HCT116 (cell line): ENCODE results near the gene GPN2. TPM values are rescaled to one million over a fixed set of nuclear protein-coding genes. Genes with fewer than 3 reads are reported as not detected.

Source experiments
- ATAC-seq: fragments of 200-7000 bp; cut with Tn5 transposase; 2 replicates; pipeline ENCODE4 v1.9.1; 2020; ENCODE audit warnings: mild to moderate bottlenecking, moderate library complexity
- BruUV-seq: library from RNA; stranded (reverse); fragments of 400-500 nt; replicated peaks from 2 replicates; lab custom pipeline; 2021; lab: Mats Ljungman, UMichigan
- CTCF ChIA-PET: fragments of 300-600 bp; sonication (Branson Sonifier 250); formaldehyde crosslinking; loops from one replicate; lab custom pipeline; 2021; ENCODE audit warnings: antibody characterized with exemption; lab: Charles Lee
- POLR2A ChIA-PET: fragments of 300-600, 350-600 bp; sonication (Branson Sonifier 250); formaldehyde crosslinking; loops from one replicate; lab custom pipeline; 2021; ENCODE audit warnings: antibody characterized with exemption; lab: Charles Lee
- RAD21 ChIA-PET, 2 experiments: fragments of 300-600 bp; sonication (Branson Sonifier 250); formaldehyde crosslinking; loops; one replicate each; lab custom pipeline; 2023; ENCODE audit warnings: low total read pairs in 2 of 2; ENCODE audit not compliant: uncharacterized antibody in 2 of 2, unreplicated experiment in 2 of 2, low non-redundant PET in 1 of 2; lab: Charles Lee
- DNase-seq: peaks from one replicate; pipeline ENCODE4 v3.0.0-alpha.2; 2010; ENCODE audit warnings: low read depth, low spot score
- H2AFZ ChIP-seq: fragments of 200-600 bp; shearing (Covaris generic), sonication (generic); 2 replicates; pipeline ENCODE4 v1.6.1; 2017; ENCODE audit warnings: low read depth, mixed run types, mixed read lengths, antibody characterized with exemption, low read length; ENCODE audit not compliant: poor library complexity, severe bottlenecking
- H3K27ac ChIP-seq: 2 replicates; pipeline ENCODE4 v1.5.1; 2012; ENCODE audit warnings: low read depth, low read length
- H3K27me3 ChIP-seq: fragments of 200-600 bp; sonication (generic); 2 replicates; pipeline ENCODE4 v1.6.1; 2016; ENCODE audit warnings: mixed run types, low read length, mixed read lengths; ENCODE audit not compliant: insufficient read depth
- H3K36me3 ChIP-seq, 2 experiments: fragments of 200-500 bp in 1 of 2; fragments of 200-600 bp in 1 of 2; sonication (Bioruptor generic) in 1 of 2; sonication (generic) in 1 of 2; 2 replicates each; pipeline versions ENCODE4 v1.5.1 to v1.6.1; 2014 to 2016; ENCODE audit warnings: low read length in 2 of 2, inconsistent platforms in 1 of 2, mixed read lengths in 1 of 2, mixed run types in 1 of 2; ENCODE audit not compliant: insufficient read depth in 2 of 2, control insufficient read depth in 1 of 2
- H3K4me1 ChIP-seq, 2 experiments: fragments of 200-600 bp in 1 of 2; sonication (generic) in 1 of 2; 2 replicates each; pipeline versions ENCODE4 v1.5.1 to v1.6.1; 2012 to 2017; ENCODE audit warnings: low read length in 2 of 2, inconsistent platforms in 1 of 2, mild to moderate bottlenecking in 1 of 2, mixed read lengths in 1 of 2, mixed run types in 1 of 2, moderate library complexity in 1 of 2; ENCODE audit not compliant: insufficient read depth in 2 of 2, control insufficient read depth in 1 of 2
- H3K4me2 ChIP-seq: fragments of 200-600 bp; sonication (generic); 2 replicates; pipeline ENCODE4 v1.6.1; 2017; ENCODE audit warnings: mixed run types, low read length, mixed read lengths
- H3K4me3 ChIP-seq, 2 experiments: fragments of 200-600 bp in 1 of 2; sonication (generic) in 1 of 2; replicated peaks in 1 of 2; 2 replicates each; pipeline ENCODE4 v1.5.1; 2011 to 2016; ENCODE audit warnings: low read length in 2 of 2, control low read depth in 1 of 2, low read depth in 1 of 2, mild to moderate bottlenecking in 1 of 2, mixed read lengths in 1 of 2, mixed run types in 1 of 2
- H3K79me2 ChIP-seq: fragments of 200-600 bp; sonication (generic); 2 replicates; pipeline ENCODE4 v1.6.1; 2017; ENCODE audit warnings: mild to moderate bottlenecking, mixed run types, low read length, moderate library complexity, mixed read lengths; ENCODE audit not compliant: insufficient read depth
- H3K9ac ChIP-seq: fragments of 200-600 bp; sonication (generic); 2 replicates; pipeline ENCODE4 v1.6.1; 2016; ENCODE audit warnings: low read length, mixed read lengths
- H3K9me2 ChIP-seq: fragments of 200-600 bp; sonication (generic), shearing (Covaris generic); 2 replicates; pipeline ENCODE4 v1.6.1; 2017; ENCODE audit warnings: mixed run types, mild to moderate bottlenecking, moderate library complexity; ENCODE audit not compliant: insufficient read depth
- H3K9me3 ChIP-seq, 2 experiments: fragments of 200-500 bp in 1 of 2; fragments of 200-600 bp in 1 of 2; sonication (Bioruptor generic) in 1 of 2; sonication (generic) in 1 of 2; 2 replicates each; pipeline ENCODE4 v1.6.1; 2014 to 2017; ENCODE audit warnings: low read length in 2 of 2, mixed read lengths in 2 of 2, inconsistent platforms in 1 of 2, low read depth in 1 of 2, mild to moderate bottlenecking in 1 of 2, mixed run types in 1 of 2, moderate library complexity in 1 of 2; ENCODE audit not compliant: control insufficient read depth in 1 of 2, insufficient read depth in 1 of 2
- H4K20me1 ChIP-seq: fragments of 200-600 bp; sonication (generic), shearing (Covaris generic); 2 replicates; pipeline ENCODE4 v1.6.1; 2017; ENCODE audit warnings: mixed run types, mild to moderate bottlenecking, moderate library complexity; ENCODE audit not compliant: insufficient read depth
- CEBPB ChIP-seq: IDR thresholded peaks from 2 replicates; pipeline ENCODE4 v1.6.1; 2012; ENCODE audit warnings: low read depth
- EGR1 ChIP-seq: IDR thresholded peaks from 2 replicates; pipeline ENCODE4 v1.6.1; 2012; ENCODE audit warnings: low read depth
- EZH2 ChIP-seq: fragments of 200-600 bp; sonication (generic); IDR thresholded peaks from 2 replicates; pipeline ENCODE4 v1.6.1; 2017; ENCODE audit warnings: antibody characterized with exemption, mixed run types
- FOSL1 ChIP-seq: IDR thresholded peaks from 2 replicates; pipeline ENCODE4 v1.6.1; 2012; ENCODE audit warnings: low read depth
- JUND ChIP-seq: IDR thresholded peaks from 2 replicates; pipeline ENCODE4 v1.6.1; 2012
- POLR2A ChIP-seq: IDR thresholded peaks from 2 replicates; pipeline ENCODE4 v1.7.0; 2011; ENCODE audit warnings: borderline replicate concordance; ENCODE audit not compliant: insufficient read depth, insufficient read length; ENCODE audit errors: extremely low read depth
- RAD21 ChIP-seq: IDR thresholded peaks from 2 replicates; pipeline ENCODE4 v1.6.1; 2012; ENCODE audit warnings: low read depth, mild to moderate bottlenecking
- SP1 ChIP-seq: IDR thresholded peaks from 2 replicates; pipeline ENCODE4 v1.6.1; 2012; ENCODE audit warnings: low read depth
- SRF ChIP-seq: IDR thresholded peaks from 2 replicates; pipeline ENCODE4 v1.6.1; 2012; ENCODE audit warnings: low read depth
- YY1 ChIP-seq: IDR thresholded peaks from 2 replicates; pipeline ENCODE4 v1.6.1; 2011; ENCODE audit warnings: low read length, low read depth, moderate library complexity, mild to moderate bottlenecking; ENCODE audit not compliant: insufficient replicate concordance; ENCODE audit errors: extremely low read depth
- ZFX ChIP-seq: fragments of 450-650 bp; IDR thresholded peaks from 2 replicates; pipeline ENCODE4 v1.6.1; 2017
- ZNF274 ChIP-seq: fragments of 200-500 bp; sonication (Bioruptor generic); IDR thresholded peaks from 2 replicates; pipeline ENCODE4 v1.6.1; 2014; ENCODE audit warnings: mild to moderate bottlenecking, low read depth, low read length, inconsistent platforms
- intact Hi-C: fragments of 100-400 bp; cut with micrococcal nuclease; formaldehyde crosslinking; loops from 2 replicates; pipeline ENCODE4 v1.10.0; 2022
- total RNA-seq: library from RNA; stranded (reverse); gene quantifications from one replicate; pipeline ENCODE4 v1.2.1, GENCODE V29; 2021; ENCODE audit not compliant: unreplicated experiment
- TF ChIP-seq, protein P1 (sequence below): IDR thresholded peaks from 2 replicates; pipeline ENCODE4 v1.6.1; 2012
- TF ChIP-seq, protein P2 (sequence below), 3 experiments: fragments of 200-600 bp in 1 of 3; sonication (generic) in 1 of 3; IDR thresholded peaks in 2 of 3; conservative IDR thresholded peaks in 1 of 3; 2 replicates each; pipeline ENCODE4 v1.5.1; 2012 to 2017; ENCODE audit warnings: low read depth in 2 of 3, low read length in 2 of 3, antibody characterized with exemption in 1 of 3, borderline replicate concordance in 1 of 3, control low read depth in 1 of 3, mild to moderate bottlenecking in 1 of 3, mixed read lengths in 1 of 3, mixed run types in 1 of 3, moderate library complexity in 1 of 3; ENCODE audit not compliant: insufficient read depth in 1 of 3

GPN2 gene
- total RNA-seq, 1 experiment from 2014 or later: 37.2 TPM

DNA sequence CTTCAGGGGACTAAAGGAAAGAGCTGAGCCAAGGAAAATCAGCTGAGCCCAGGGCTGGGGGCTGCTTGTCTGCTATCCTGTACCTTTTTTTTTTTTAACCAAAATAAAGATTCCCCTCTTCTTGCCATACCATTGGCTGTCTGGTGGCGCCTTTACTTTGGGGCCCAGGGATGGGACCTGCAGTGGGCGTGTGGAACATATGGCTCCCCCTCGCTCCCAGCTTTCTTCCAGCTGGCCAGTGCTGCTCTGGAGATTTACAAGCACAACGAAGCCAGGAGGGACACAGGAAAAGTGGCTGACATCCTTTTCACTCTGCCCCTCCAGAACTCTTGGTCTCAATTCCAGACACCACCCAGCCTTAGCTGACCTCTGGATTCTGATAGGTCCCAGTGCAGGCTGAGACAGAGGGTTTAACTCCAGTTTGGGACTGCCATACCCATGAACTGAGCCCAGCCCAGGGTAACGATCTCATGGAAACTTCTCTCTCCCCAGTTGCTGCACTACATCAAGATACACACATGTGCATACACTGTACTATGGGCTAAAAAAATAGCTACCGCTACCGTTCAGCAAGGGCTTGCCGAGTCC lies 32.5 kb downstream of the GPN2 start:
- Histone ChIP-seq H3K9ac (no peak overlapping the region), H3K36me3 (peaks cover 2 to 16% of the 10 kb centered on the region in 2 experiments; a peak in 2 of 4 replicates), H3K9me3 (no peaks in the 10 kb centered on the region), H4K20me1 (no peaks in the 10 kb centered on the region), H2AFZ (no peak overlapping the region), H3K79me2 (no peaks in the 10 kb centered on the region), H3K4me3 (no peak overlapping the region), H3K4me1 (peaks cover 44 to 89% of the 10 kb centered on the region in 2 experiments), H3K9me2 (no peaks in the 10 kb centered on the region), H3K27me3 (no peaks in the 10 kb centered on the region)
- intact Hi-C loops: no loop called here
- no peak for DNase-seq
- ChIA-PET RAD21 (no interaction called here), POLR2A (interaction anchor here (0.7 to 1.3 kb wide), 2 partner anchors 8 to 21 kb away, joined by 3 to 4 read pairs; no protein-coding TSS in a partner anchor), CTCF (interaction anchor here (1.1 to 1.9 kb wide), 2 partner anchors 11 to 255 kb away, joined by 3 to 6 read pairs; no protein-coding TSS in a partner anchor)
- no peak for ATAC-seq
- no TSS peak for BruUV-seq
- no peak for TF ChIP-seq EGR1
- no peak for TF ChIP-seq FOSL1
- TF ChIP-seq, protein P1, sequence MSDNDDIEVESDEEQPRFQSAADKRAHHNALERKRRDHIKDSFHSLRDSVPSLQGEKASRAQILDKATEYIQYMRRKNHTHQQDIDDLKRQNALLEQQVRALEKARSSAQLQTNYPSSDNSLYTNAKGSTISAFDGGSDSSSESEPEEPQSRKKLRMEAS: no peak
- no peak for TF ChIP-seq SRF
- TF ChIP-seq EZH2: no peak
- TF ChIP-seq YY1: no peak
- no peak for TF ChIP-seq SP1
- TF ChIP-seq JUND: no peak
- TF ChIP-seq, all 23 proteins: peak for 0
- Histone ChIP-seq H3K4me2 (no peak overlapping the region), H3K27ac (no peak overlapping the region)

DNA sequence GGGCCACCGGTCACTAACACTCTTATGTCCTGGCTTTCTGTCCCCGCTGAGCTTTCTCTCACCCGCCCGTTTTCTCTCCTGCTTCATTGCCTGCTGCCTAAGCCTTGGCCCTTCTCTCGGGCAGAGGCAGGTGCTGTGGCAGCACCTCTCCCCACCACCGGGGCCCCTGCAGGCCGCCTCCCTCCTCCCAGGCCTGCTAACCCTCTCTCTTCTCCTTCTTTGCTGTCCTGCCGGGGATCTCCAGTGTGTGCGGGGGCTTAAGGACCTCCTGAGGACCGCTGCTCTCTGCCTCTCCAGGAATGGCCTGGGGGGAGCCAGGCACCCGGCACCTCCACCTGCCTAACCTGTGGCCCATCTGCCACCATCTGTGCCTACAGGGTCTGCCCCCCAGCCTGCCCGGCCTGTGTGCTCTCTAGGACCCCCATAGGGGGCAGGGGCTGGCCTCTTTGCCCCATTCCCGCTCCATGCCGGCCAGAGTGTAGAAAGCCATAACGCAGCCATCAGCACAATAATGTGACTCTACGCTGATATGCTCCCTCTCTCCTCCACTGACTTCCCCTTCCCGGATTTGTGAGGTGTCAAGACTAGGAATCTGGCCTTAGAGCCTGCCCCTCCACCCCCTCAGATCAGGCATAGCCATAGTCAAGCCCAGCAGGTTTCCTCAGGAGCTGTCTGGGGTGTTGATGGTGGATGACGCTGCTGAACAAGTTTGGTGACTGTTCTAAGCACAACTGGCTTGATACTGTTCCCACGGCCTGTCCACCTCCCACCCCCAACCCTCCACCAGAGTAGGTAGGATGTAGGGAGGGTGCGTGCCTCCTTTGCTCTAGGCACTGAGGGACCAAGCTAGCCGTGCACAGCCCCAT lies 33.2 kb downstream of the GPN2 start:
- DNase-seq: no peak
- TF ChIP-seq, protein P1: no peak
- TF ChIP-seq SP1: no peak
- TF ChIP-seq ZNF274: no peak
- no peak for TF ChIP-seq RAD21
- TF ChIP-seq CEBPB: no peak
- TF ChIP-seq, protein P2, sequence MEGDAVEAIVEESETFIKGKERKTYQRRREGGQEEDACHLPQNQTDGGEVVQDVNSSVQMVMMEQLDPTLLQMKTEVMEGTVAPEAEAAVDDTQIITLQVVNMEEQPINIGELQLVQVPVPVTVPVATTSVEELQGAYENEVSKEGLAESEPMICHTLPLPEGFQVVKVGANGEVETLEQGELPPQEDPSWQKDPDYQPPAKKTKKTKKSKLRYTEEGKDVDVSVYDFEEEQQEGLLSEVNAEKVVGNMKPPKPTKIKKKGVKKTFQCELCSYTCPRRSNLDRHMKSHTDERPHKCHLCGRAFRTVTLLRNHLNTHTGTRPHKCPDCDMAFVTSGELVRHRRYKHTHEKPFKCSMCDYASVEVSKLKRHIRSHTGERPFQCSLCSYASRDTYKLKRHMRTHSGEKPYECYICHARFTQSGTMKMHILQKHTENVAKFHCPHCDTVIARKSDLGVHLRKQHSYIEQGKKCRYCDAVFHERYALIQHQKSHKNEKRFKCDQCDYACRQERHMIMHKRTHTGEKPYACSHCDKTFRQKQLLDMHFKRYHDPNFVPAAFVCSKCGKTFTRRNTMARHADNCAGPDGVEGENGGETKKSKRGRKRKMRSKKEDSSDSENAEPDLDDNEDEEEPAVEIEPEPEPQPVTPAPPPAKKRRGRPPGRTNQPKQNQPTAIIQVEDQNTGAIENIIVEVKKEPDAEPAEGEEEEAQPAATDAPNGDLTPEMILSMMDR (IDR thresholded peaks at IDR 0.05 in 2 of 3, conservative IDR thresholded peaks at IDR 0.05 in 1 of 3; ENCODE audit: borderline replicate concordance in 1 of 3, insufficient read depth in 1 of 3, low read depth in 2 of 3, low read length in 2 of 3): no peak
- no peak for TF ChIP-seq ZFX
- TF ChIP-seq POLR2A: no peak
- TF ChIP-seq EZH2: no peak
- H3K27me3 ChIP-seq: no peaks in the 10 kb centered on the region
- H3K9ac ChIP-seq: 0 out of 2 replicates have a peak overlapping the region, but pooled peaks have one; percentile 10
- ATAC-seq: no peak
- H3K9me2 ChIP-seq: no peaks in the 10 kb centered on the region
- intact Hi-C loops: no loop called here
- peaks cover 2 to 22% of the 10 kb centered on the region in 2 experiments; a peak in 2 of 4 replicates for H3K36me3 ChIP-seq
- ChIA-PET CTCF (no interaction called here), POLR2A (no interaction called here), RAD21 (no interaction called here)
- H3K79me2 ChIP-seq: no peaks in the 10 kb centered on the region
- H3K9me3 ChIP-seq: no peaks in the 10 kb centered on the region
- no peak overlapping the region for H3K4me2 ChIP-seq
- no peaks in the 10 kb centered on the region for H4K20me1 ChIP-seq
- H3K4me1 ChIP-seq: peaks cover 37 to 86% of the 10 kb centered on the region in 2 experiments
- H2AFZ ChIP-seq: no peak overlapping the region
- no peak overlapping the region for H3K4me3 ChIP-seq
- no TSS peak for BruUV-seq
- no peak overlapping the region for H3K27ac ChIP-seq
